Measurements from ENCODE around the gene SLC25A28.

The SLC25A28 gene

GRCh38 chr10:99621454-99622251, 1.4 kb upstream of the SLC25A28 start:
- H3K9me3 ChIP-seq (ENCODE audit: control insufficient read depth, insufficient read depth, low read depth, low read length), result no peaks in the 10 kb centered on the region
- peak overlapping the region; percentile 59 for H3K4me3 ChIP-seq (ENCODE audit: low read depth, low read length)
- ChIA-PET POLR2A (interaction anchor here (1.1 to 3.8 kb wide), 5 partner anchors 9 to 191 kb away, joined by 3 to 28 read pairs (median 6); partner anchors contain the start of genes ENTPD7 and GOT1), CTCF (interaction anchor here (0.6 kb wide), 1 partner anchor 89 kb away, joined by 4 read pairs; no protein-coding TSS in a partner anchor)
- peak overlapping the region; percentile 99 for H3K27ac ChIP-seq (ENCODE audit: extremely low read depth, low read depth, low read length)
- peaks cover 0 to 4% of the 10 kb centered on the region in 2 experiments; a peak in 1 of 3 replicates for H3K36me3 ChIP-seq (ENCODE audit: control insufficient read depth in 2 of 2, insufficient read depth in 1 of 2, low read length in 2 of 2)
- H3K4me1 ChIP-seq (ENCODE audit: control insufficient read depth, insufficient read depth, low read length), result 0 out of 2 replicates have a peak, but pooled peaks cover 7% of the 10 kb centered on the region
- no peak for TF ChIP-seq ZNF274 (IDR thresholded peaks at IDR 0.05; ENCODE audit: low read length)
- TF ChIP-seq ZNF274 (tag by site-specific recombination; IDR thresholded peaks at IDR 0.05; ENCODE audit: borderline replicate concordance), result no peak
- no peak for TF ChIP-seq TSHZ1 (tag by site-specific recombination; IDR thresholded peaks at IDR 0.05; ENCODE audit: borderline replicate concordance)
- TF ChIP-seq ZNF544 (tag by site-specific recombination; IDR thresholded peaks at IDR 0.05), result no peak
- TF ChIP-seq BCL6B (tag by site-specific recombination; IDR thresholded peaks at IDR 0.05), result no peak
- TF ChIP-seq GLI4 (tag by site-specific recombination; IDR thresholded peaks at IDR 0.05), result 0 out of 2 replicates have a peak, but pooled peaks have one; percentile 20
- no peak for TF ChIP-seq SCRT1 (tag by site-specific recombination; IDR thresholded peaks at IDR 0.05; ENCODE audit: borderline replicate concordance)
- no peak for TF ChIP-seq ZNF747 (tag by site-specific recombination; IDR thresholded peaks at IDR 0.05)
- no peak for TF ChIP-seq ZSCAN18 (tag by site-specific recombination; IDR thresholded peaks at IDR 0.05)
- TF ChIP-seq GLIS2 (tag by site-specific recombination; IDR thresholded peaks at IDR 0.05), result no peak; the same call in 1 of the 2 replicates
- no peak for TF ChIP-seq ZNF423 (tag by site-specific recombination; IDR thresholded peaks at IDR 0.05)
- TF ChIP-seq ZNF549 (tag by site-specific recombination; IDR thresholded peaks at IDR 0.05), result no peak
- no peak for TF ChIP-seq GFI1B (tag by site-specific recombination; IDR thresholded peaks at IDR 0.05)
- TF ChIP-seq PBX3 (CRISPR knock-in tag; IDR thresholded peaks at IDR 0.05), result no peak
- no peak for TF ChIP-seq PRDM6 (tag by site-specific recombination; IDR thresholded peaks at IDR 0.05)
- no peak for TF ChIP-seq SALL2 (tag by site-specific recombination; IDR thresholded peaks at IDR 0.05; ENCODE audit: borderline replicate concordance)
- peak; percentile 69; the same call in 1 of the 2 replicates for TF ChIP-seq ZFP37 (tag by site-specific recombination; IDR thresholded peaks at IDR 0.05)
- no peak for TF ChIP-seq ZNF707 (tag by site-specific recombination; IDR thresholded peaks at IDR 0.05)
- TF ChIP-seq ZNF391 (tag by site-specific recombination; IDR thresholded peaks at IDR 0.05; ENCODE audit: borderline replicate concordance, low read depth), result no peak
- no peak for TF ChIP-seq ZNF623 (tag by site-specific recombination; IDR thresholded peaks at IDR 0.05)
- no peak for TF ChIP-seq OVOL3 (tag by site-specific recombination; IDR thresholded peaks at IDR 0.05)
- no peak for TF ChIP-seq ZNF677 (tag by site-specific recombination; IDR thresholded peaks at IDR 0.05)
- peak; percentile 13; the same call in 1 of the 2 replicates for TF ChIP-seq ZNF449 (tag by site-specific recombination; IDR thresholded peaks at IDR 0.05)
- TF ChIP-seq ZNF843 (tag by site-specific recombination; IDR thresholded peaks at IDR 0.05), result no peak
- TF ChIP-seq ZNF510 (tag by site-specific recombination; IDR thresholded peaks at IDR 0.05; ENCODE audit: insufficient replicate concordance), result no peak
